ENCODE data around the gene TMEM213. TPM values are rescaled to one million over a fixed set of nuclear protein-coding genes. Genes with fewer than 3 reads are reported as not detected.

The TMEM213 gene
- total and polyA plus RNA-seq, 8 donors, result 0.05 to 32.8 (median 0.84) TPM

- Histone ChIP-seq H3K4me3 (no peak overlapping the region), H3K4me1 (no peaks in the 10 kb centered on the region), H3K27ac (no peak overlapping the region), H3K9me3 (no peaks in the 10 kb centered on the region), H3K27me3 (peaks cover 0 to 7% of the 10 kb centered on the region in 2 donors), H3K36me3 (no peaks in the 10 kb centered on the region)
- no peak for DNase-seq
- ATAC-seq, result no peak
- TF ChIP-seq CTCF (IDR thresholded peaks at IDR 0.05), result no peak
- intact Hi-C loops (cut with DNase I), result no loop called here
Observed at GRCh38 chr7:138773817-138774216, 24.0 kb upstream of the TMEM213 start.

- Histone ChIP-seq H3K4me1 (no peaks in the 10 kb centered on the region), H3K36me3 (no peaks in the 10 kb centered on the region), H3K27me3 (peaks cover 0 to 7% of the 10 kb centered on the region in 2 donors), H3K9me3 (no peaks in the 10 kb centered on the region), H3K27ac (no peak overlapping the region), H3K4me3 (no peak overlapping the region)
- no peak for TF ChIP-seq CTCF (IDR thresholded peaks at IDR 0.05)
- DNase-seq, result peak in 1 of 4 donors; percentile 72
- ATAC-seq, result peak; percentile 88
- intact Hi-C loops (cut with DNase I), result no loop called here
Observed at GRCh38 chr7:138776166-138776833, 21.5 kb upstream of the TMEM213 start.

GRCh38 chr7:138781004-138781403 lies 16.8 kb upstream of the TMEM213 start:
- H3K27ac ChIP-seq, result no peak overlapping the region
- no peaks in the 10 kb centered on the region for H3K36me3 ChIP-seq
- peaks cover 0 to 2% of the 10 kb centered on the region in 2 donors for H3K9me3 ChIP-seq
- H3K27me3 ChIP-seq, result no peaks in the 10 kb centered on the region
- no peaks in the 10 kb centered on the region for H3K4me1 ChIP-seq
- ATAC-seq (no peak), DNase-seq (no peak)
- no peak for TF ChIP-seq CTCF (IDR thresholded peaks at IDR 0.05)
- H3K4me3 ChIP-seq, result no peak overlapping the region
- intact Hi-C loops (cut with DNase I), result no loop called here

GRCh38 chr7:138784692-138785091 lies 13.1 kb upstream of the TMEM213 start:
- Histone ChIP-seq H3K9me3 (peaks cover 0 to 4% of the 10 kb centered on the region in 2 donors), H3K27me3 (no peaks in the 10 kb centered on the region), H3K4me1 (no peaks in the 10 kb centered on the region), H3K36me3 (no peaks in the 10 kb centered on the region), H3K4me3 (no peak overlapping the region), H3K27ac (peak overlapping the region in 1 of 2 donors; percentile 48)
- ATAC-seq (peak; percentile 87), DNase-seq (peak in 3 of 4 donors; percentile 6 to 68 (median 48))
- TF ChIP-seq CTCF (IDR thresholded peaks at IDR 0.05), result no peak
- intact Hi-C loops (cut with DNase I), result no loop called here

- H3K27me3 ChIP-seq, result no peaks in the 10 kb centered on the region
- intact Hi-C loops (cut with DNase I), result no loop called here
- peak overlapping the region in 1 of 2 donors; percentile 48 for H3K27ac ChIP-seq
- no peaks in the 10 kb centered on the region for H3K4me1 ChIP-seq
- no peak for TF ChIP-seq CTCF (IDR thresholded peaks at IDR 0.05)
- H3K9me3 ChIP-seq, result peaks cover 0 to 4% of the 10 kb centered on the region in 2 donors
- no peak overlapping the region for H3K4me3 ChIP-seq
- no peaks in the 10 kb centered on the region for H3K36me3 ChIP-seq
- ATAC-seq (peak; percentile 48), DNase-seq (no peak)
Observed at GRCh38 chr7:138785587-138786437, 12.0 kb upstream of the TMEM213 start.

All from left lung (tissue), 10 donors.